Choroid plexus epithelial cell (primary cell): ENCODE results near the gene TEAD1.
A peak's percentile ranks its signal among the peaks of the same experiment; 100 is the strongest.

ENCODE experiments used
- DNase-seq: peaks from one replicate; pipeline ENCODE4 v3.0.0-alpha.2; 2010; ENCODE audit warnings: low read depth
- H3K4me3 ChIP-seq: 2 replicates; pipeline ENCODE4 v1.5.1; 2011; ENCODE audit warnings: low read depth, mild to moderate bottlenecking, control low read depth, low read length, moderate library complexity
- TF ChIP-seq, protein P1 (sequence below): conservative IDR thresholded peaks from 2 replicates; pipeline ENCODE4 v1.5.1; 2011; ENCODE audit warnings: low read depth, mild to moderate bottlenecking, control low read depth, inconsistent platforms, low read length, moderate library complexity

TEAD1 gene

DNA sequence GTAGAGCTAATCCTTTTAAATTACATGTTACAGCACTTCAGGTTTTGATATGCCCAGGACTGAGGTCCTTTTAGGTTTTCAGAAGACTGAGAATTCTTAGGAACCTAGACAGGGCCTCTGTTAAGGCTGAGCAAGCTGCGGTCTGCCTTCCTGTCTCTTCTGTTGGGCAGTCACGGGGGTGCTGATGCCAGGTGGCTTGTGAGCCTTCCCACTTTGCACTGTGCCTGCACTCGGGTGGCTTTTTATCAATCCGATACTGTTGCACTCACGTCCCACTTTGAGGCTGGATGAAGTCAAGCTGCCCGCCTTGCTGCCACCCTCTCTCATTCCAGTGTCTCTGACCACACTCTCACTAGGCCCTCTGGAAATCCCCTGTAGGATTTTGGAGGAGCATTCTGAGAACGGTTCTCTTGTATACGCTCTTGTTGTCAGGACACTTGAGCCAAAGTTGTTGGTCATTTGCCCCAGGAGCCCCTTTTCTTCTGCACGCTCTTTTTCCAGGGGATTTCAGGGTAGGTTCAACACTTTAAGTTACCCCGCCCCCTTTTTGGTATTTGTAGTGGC, 141.8 kb downstream of the TEAD1 start:
- DNase-seq = no peak
- TF ChIP-seq, protein P1, sequence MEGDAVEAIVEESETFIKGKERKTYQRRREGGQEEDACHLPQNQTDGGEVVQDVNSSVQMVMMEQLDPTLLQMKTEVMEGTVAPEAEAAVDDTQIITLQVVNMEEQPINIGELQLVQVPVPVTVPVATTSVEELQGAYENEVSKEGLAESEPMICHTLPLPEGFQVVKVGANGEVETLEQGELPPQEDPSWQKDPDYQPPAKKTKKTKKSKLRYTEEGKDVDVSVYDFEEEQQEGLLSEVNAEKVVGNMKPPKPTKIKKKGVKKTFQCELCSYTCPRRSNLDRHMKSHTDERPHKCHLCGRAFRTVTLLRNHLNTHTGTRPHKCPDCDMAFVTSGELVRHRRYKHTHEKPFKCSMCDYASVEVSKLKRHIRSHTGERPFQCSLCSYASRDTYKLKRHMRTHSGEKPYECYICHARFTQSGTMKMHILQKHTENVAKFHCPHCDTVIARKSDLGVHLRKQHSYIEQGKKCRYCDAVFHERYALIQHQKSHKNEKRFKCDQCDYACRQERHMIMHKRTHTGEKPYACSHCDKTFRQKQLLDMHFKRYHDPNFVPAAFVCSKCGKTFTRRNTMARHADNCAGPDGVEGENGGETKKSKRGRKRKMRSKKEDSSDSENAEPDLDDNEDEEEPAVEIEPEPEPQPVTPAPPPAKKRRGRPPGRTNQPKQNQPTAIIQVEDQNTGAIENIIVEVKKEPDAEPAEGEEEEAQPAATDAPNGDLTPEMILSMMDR = no peak
- H3K4me3 ChIP-seq = no peak overlapping the region

DNA sequence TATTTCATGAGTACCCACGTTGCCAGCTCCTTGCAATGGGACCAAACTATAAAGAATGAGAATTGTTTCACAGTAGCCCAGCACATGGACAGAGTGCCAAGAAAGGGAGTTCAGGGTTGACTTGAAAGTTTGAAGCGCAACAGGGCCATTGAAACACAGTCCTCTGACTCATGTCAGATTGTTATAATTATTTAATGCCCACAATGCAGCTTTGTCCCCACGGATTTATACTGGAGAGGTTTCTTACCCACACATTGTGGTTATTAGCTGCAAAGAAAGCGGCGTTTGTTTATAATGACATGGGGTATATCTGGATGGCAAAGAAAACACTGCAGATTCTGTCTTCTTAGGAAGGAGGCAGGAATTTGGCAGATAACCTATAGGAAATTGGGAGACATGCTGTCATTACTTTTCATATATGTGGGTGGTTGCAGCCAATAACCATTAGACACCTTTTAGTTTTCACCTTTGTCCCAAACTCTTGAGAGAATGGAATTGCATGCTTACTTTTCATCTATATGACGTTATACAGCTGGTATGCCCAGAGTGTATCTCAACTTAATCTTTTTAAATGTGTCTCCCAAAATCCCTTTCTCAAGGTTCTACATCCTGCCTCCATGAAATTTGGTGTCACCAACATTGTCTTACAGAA, 143.6 kb downstream of the TEAD1 start:
- TF ChIP-seq, protein P1 = no peak
- no peak overlapping the region for H3K4me3 ChIP-seq
- DNase-seq = no peak

DNA sequence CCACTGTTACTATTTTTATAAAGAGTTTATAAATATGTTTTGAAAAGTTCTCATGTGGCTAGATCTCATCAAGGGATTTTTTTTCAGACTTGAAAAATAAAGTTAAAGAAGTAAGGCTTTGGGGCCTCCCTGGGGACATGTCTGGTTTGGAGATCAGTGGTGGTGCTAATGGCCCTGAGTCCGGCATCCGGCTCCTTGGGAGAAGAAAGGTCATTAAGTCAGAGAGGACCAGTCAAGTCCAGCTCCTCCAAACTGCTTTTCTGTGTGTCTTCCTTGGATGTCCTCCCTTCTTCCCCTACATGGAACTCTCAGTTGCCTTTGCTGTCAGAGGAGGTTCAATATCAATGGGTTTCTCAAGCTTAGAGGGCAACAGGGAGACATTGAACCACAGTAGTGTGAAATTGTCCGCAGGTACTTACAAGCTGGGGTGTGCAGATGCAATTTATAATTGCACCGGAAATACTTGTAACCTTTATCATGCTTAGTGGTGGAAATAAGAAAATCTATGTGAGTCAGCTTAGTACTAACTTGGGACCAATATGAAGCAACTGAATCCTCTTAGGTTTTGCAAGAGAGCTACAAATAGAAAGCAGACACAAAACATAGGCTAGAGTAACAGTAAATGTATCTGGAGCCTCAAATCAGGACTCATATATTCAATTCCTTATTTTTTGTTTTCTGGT, 144.3 kb downstream of the TEAD1 start:
- DNase-seq = peak; percentile 93
- no peak overlapping the region for H3K4me3 ChIP-seq
- TF ChIP-seq, protein P1 = no peak

DNA sequence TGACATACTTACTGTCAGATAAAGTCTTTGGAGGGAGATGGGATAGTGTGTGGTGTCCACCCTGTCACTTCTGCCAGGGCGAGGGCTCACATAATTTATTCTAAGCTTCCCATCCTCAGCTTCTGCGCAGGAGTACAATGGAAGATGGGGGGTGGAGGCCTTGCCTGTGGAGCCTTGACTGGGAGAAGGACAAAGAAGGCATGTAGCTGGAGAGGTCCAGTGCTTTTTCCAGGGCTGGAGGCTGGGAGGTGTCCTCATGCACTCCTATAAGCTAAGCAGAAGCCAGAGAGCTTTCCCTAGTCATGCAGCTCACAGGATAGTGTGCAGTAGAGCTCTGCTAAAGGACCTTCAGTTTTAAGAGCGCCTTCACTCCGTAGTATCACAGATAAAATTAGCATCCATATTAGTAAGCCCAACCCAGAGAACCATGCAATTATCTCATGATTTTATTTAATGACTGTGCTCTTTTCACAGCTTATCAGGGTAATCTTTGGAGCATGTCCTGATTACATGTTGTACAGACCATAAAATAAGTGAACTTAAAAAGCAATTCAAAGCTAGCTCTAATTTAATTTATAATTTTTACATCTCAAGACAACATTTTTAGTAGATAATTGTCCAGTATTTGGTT, 148.3 kb downstream of the TEAD1 start:
- TF ChIP-seq, protein P1 = no peak

DNA sequence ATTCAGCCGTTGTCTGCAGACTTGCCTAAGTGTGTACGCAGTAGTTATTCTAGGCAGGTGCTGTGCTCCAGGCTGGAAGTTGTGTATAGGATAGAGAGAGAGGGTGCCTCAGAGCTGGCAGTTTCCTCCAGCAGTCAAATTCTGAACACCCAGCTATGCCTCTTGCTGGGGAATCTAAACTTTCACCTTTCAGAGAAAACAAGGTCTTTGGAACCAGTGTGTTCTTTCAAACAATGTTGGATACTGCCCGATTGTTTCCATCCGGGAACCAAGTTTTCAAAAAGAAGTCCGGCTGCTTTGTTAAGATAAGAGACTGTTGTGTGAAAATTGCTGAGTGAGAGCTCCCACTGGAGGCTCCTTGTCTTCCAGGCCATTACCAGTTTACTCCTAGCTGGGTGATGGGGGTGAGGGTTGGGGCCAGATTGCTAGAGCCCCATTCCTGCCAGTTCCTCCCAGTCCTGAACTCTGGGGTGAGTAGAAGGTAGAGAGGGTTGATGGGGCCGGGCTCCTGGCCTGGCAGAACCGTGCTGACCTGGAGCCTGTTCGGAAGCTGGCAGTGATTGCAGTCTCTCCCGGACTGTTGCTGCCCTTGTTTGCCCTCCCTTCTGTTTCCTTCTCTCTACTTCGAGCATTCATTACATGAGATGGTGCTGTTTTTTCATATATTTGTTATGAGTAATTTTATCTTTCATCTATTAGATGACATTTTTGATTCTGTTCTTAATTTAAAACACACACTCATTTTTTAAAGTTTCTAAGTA, 150.2 kb downstream of the TEAD1 start:
- H3K4me3 ChIP-seq = no peak overlapping the region
- DNase-seq = no peak
- TF ChIP-seq, protein P1 = peak; percentile 25

More for the DNA sequence above, 148.3 kb downstream of the TEAD1 start:
- no peak for DNase-seq
- H3K4me3 ChIP-seq = no peak overlapping the region

DNA sequence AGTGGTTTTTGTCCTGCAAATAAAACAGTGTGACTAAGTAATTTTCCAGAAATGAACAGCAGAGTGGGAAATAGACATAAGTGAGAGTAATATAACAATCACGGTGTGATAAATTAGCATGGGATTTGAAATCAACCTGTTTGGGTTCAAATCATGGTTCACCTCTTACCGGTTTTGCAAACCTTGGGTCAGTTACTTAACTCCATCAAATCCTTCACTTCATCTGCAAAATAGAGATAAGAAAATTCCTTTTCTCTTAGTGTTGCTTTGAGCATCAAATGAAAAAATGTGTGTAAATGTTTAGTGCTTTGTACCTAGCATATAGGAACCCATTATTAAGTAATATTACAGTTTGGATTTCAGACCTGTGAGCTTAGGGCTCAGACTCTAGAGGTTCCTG, 152.2 kb downstream of the TEAD1 start:
- DNase-seq = no peak
- no peak overlapping the region for H3K4me3 ChIP-seq
- TF ChIP-seq, protein P1 = no peak
